Panc1 (cell line): ENCODE results near the gene SOBP. TPM values are rescaled to one million over a fixed set of nuclear protein-coding genes. Genes with fewer than 3 reads are reported as not detected.

ENCODE experiments used
- ATAC-seq: fragments of 200-7000 bp; cut with Tn5 transposase; 2 replicates; pipeline ENCODE4 v1.9.1; 2020; ENCODE audit warnings: mild to moderate bottlenecking, moderate library complexity
- BruUV-seq: library from RNA; stranded (reverse); fragments of 400-500 nt; replicated peaks from 2 replicates; lab custom pipeline; 2021; lab: Mats Ljungman, UMichigan
- CTCF ChIA-PET: fragments of 300-600 bp; sonication (Branson Sonifier 250); formaldehyde crosslinking; loops from one replicate; lab custom pipeline; 2022; ENCODE audit warnings: antibody characterized with exemption; lab: Charles Lee
- POLR2A ChIA-PET: fragments of 300-600 bp; sonication (Branson Sonifier 250); formaldehyde crosslinking; loops from one replicate; lab custom pipeline; 2022; ENCODE audit warnings: antibody characterized with exemption; lab: Charles Lee
- DNase-seq: peaks from one replicate; pipeline ENCODE4 v3.0.0-alpha.2; 2010; ENCODE audit warnings: low read depth, low spot score
- H3K27ac ChIP-seq: 2 replicates; pipeline ENCODE4 v1.5.1; 2011; ENCODE audit warnings: mild to moderate bottlenecking, low read length, inconsistent platforms
- H3K27me3 ChIP-seq: fragments of 200-500 bp; sonication (Bioruptor generic); 2 replicates; pipeline ENCODE4 v1.6.0; 2014; ENCODE audit warnings: low read length, inconsistent platforms; ENCODE audit not compliant: control insufficient read depth, insufficient read depth
- H3K36me3 ChIP-seq: fragments of 200-500 bp; sonication (Bioruptor generic); 2 replicates; pipeline ENCODE4 v1.5.1; 2014; ENCODE audit warnings: inconsistent platforms, mild to moderate bottlenecking, low read length, moderate library complexity; ENCODE audit not compliant: control insufficient read depth, insufficient read depth
- H3K4me1 ChIP-seq: 2 replicates; pipeline ENCODE4 v1.5.1; 2011; ENCODE audit warnings: inconsistent platforms, mild to moderate bottlenecking, low read length, moderate library complexity; ENCODE audit not compliant: control insufficient read depth, insufficient read depth
- H3K4me3 ChIP-seq, 2 experiments: 2 replicates each; pipeline ENCODE4 v1.5.1; 2011 to 2012; ENCODE audit warnings: low read depth in 2 of 2, low read length in 2 of 2, mild to moderate bottlenecking in 2 of 2, inconsistent platforms in 1 of 2, moderate library complexity in 1 of 2
- H3K9me3 ChIP-seq: fragments of 200-500 bp; sonication (Bioruptor generic); 2 replicates; pipeline ENCODE4 v1.5.1; 2014; ENCODE audit warnings: low read depth, mild to moderate bottlenecking, inconsistent platforms, low read length, moderate library complexity; ENCODE audit not compliant: control insufficient read depth, insufficient read depth
- CTCF ChIP-seq: fragments of 450-650 bp; IDR thresholded peaks from 2 replicates; pipeline ENCODE4 v1.5.1; 2017; ENCODE audit warnings: mild to moderate bottlenecking
- POLR2AphosphoS5 ChIP-seq: IDR thresholded peaks from 2 replicates; pipeline ENCODE4 v1.6.1; 2012; ENCODE audit warnings: mild to moderate bottlenecking, low read depth, low read length, moderate library complexity
- SIN3A ChIP-seq: IDR thresholded peaks from 2 replicates; pipeline ENCODE4 v1.6.1; 2012; ENCODE audit warnings: low read depth, mild to moderate bottlenecking, low read length, moderate library complexity, borderline replicate concordance; ENCODE audit not compliant: insufficient read depth
- TCF7L2 ChIP-seq: IDR thresholded peaks from 2 replicates; pipeline ENCODE4 v1.6.1; 2011; ENCODE audit warnings: mild to moderate bottlenecking, low read depth, low read length, inconsistent platforms
- in situ Hi-C: cut with HindIII; loops from 2 replicates; pipeline ENCODE4 v1.10.0; 2016; ENCODE audit warnings: low sequenced_read_pairs, low pct_unique_long_range_greater_than_20kb
- intact Hi-C: fragments of 100-400 bp; cut with micrococcal nuclease; formaldehyde crosslinking; loops from one replicate; pipeline ENCODE4 v1.10.0; 2022; ENCODE audit not compliant: unreplicated experiment
- total RNA-seq: library from RNA; stranded (reverse); gene quantifications from one replicate; pipeline ENCODE4 v1.2.1, GENCODE V29; 2021; ENCODE audit not compliant: unreplicated experiment
- TF ChIP-seq, protein P1 (sequence below), 2 experiments: IDR thresholded peaks; 2 replicates each; pipeline ENCODE4 v1.6.1; 2011 to 2012; ENCODE audit warnings: low read depth in 2 of 2, control low read depth in 1 of 2, low read length in 1 of 2, mild to moderate bottlenecking in 1 of 2, moderate library complexity in 1 of 2; ENCODE audit not compliant: insufficient read depth in 1 of 2

The SOBP gene
- total RNA-seq, 1 experiment from 2014 or later = 9.0 TPM

DNA sequence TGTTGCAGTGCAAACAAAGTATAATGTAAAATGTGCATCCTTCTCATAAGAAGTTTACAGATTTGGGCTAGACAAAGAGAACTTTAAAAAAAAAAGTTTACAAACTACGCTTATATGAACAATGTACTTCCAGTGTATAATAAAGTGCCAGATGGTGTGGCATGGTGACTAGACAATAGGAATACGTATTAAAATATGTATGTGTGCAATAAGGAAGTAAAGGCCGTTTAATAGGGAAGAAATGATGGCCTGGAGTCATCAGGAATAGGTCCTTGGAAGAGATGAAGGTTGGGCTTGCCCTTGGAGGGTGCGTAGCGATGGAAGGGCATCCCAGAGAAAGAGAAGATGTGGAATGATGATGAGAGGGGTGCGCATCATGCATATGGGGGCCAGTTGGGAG is 108.2 kb downstream of the SOBP start:
- no peak overlapping the region for H3K4me3 ChIP-seq
- peaks cover 3% of the 10 kb centered on the region; the same call in 1 of the 2 replicates for H3K27me3 ChIP-seq
- H3K4me1 ChIP-seq = peaks cover 18% of the 10 kb centered on the region
- in situ Hi-C loops (no loop called here), intact Hi-C loops (no loop called here)
- no peaks in the 10 kb centered on the region for H3K9me3 ChIP-seq
- no peak for DNase-seq
- ChIA-PET CTCF (no interaction called here), POLR2A (interaction anchor here (0.6 kb wide), 1 partner anchor 222 kb away, joined by 6 read pairs; no protein-coding TSS in a partner anchor)
- no peak for TF ChIP-seq SIN3A
- TF ChIP-seq, protein P1, sequence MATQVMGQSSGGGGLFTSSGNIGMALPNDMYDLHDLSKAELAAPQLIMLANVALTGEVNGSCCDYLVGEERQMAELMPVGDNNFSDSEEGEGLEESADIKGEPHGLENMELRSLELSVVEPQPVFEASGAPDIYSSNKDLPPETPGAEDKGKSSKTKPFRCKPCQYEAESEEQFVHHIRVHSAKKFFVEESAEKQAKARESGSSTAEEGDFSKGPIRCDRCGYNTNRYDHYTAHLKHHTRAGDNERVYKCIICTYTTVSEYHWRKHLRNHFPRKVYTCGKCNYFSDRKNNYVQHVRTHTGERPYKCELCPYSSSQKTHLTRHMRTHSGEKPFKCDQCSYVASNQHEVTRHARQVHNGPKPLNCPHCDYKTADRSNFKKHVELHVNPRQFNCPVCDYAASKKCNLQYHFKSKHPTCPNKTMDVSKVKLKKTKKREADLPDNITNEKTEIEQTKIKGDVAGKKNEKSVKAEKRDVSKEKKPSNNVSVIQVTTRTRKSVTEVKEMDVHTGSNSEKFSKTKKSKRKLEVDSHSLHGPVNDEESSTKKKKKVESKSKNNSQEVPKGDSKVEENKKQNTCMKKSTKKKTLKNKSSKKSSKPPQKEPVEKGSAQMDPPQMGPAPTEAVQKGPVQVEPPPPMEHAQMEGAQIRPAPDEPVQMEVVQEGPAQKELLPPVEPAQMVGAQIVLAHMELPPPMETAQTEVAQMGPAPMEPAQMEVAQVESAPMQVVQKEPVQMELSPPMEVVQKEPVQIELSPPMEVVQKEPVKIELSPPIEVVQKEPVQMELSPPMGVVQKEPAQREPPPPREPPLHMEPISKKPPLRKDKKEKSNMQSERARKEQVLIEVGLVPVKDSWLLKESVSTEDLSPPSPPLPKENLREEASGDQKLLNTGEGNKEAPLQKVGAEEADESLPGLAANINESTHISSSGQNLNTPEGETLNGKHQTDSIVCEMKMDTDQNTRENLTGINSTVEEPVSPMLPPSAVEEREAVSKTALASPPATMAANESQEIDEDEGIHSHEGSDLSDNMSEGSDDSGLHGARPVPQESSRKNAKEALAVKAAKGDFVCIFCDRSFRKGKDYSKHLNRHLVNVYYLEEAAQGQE (IDR thresholded peaks at IDR 0.05; ENCODE audit: insufficient read depth in 1 of 2, low read depth in 2 of 2, low read length in 1 of 2) = no peak
- no peak for TF ChIP-seq CTCF
- TF ChIP-seq TCF7L2 = no peak
- no peak for TF ChIP-seq POLR2AphosphoS5
- H3K36me3 ChIP-seq = no peaks in the 10 kb centered on the region
- no TSS peak for BruUV-seq
- no peak overlapping the region for H3K27ac ChIP-seq
- no peak for ATAC-seq

DNA sequence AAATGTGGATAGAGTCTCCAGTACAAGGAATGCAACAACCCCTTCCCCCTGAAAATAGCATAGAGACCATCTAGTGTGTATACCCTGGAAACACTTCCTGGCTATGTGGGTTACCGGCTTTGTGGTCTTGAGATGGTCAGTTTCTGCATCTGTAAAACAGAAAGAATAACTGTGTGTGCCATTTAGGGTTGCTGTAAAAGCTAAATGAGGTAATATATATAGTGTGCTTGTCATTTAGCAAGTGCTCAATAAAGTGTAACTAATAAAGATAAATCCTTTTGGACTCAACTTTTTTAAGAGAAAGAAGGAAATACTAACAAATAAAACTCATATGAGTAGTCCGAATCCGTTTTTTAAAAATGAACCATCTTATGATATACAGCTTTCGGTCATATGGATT is 109.1 kb downstream of the SOBP start:
- Histone ChIP-seq H3K27ac (no peak overlapping the region), H3K4me3 (no peak overlapping the region), H3K27me3 (peaks cover 3% of the 10 kb centered on the region; the same call in 1 of the 2 replicates), H3K36me3 (no peaks in the 10 kb centered on the region), H3K4me1 (peaks cover 18% of the 10 kb centered on the region), H3K9me3 (no peaks in the 10 kb centered on the region)
- no peak for DNase-seq
- intact Hi-C loops (no loop called here), in situ Hi-C loops (no loop called here)
- ChIA-PET CTCF (no interaction called here), POLR2A (interaction anchor here (0.5 kb wide), 1 partner anchor 426 kb away, joined by 5 read pairs; no protein-coding TSS in a partner anchor)
- ATAC-seq = no peak
- TF ChIP-seq, protein P1 (IDR thresholded peaks at IDR 0.05; ENCODE audit: insufficient read depth in 1 of 2, low read depth in 2 of 2, low read length in 1 of 2) = no peak
- TF ChIP-seq CTCF (no peak), SIN3A (no peak), POLR2AphosphoS5 (no peak), TCF7L2 (no peak)
- BruUV-seq = no TSS peak
